C4-2B (cell line): ENCODE data around the gene RNF214.

Source experiments
- CTCF ChIP-seq: fragments of 450-650 bp; conservative IDR thresholded peaks from 2 replicates; pipeline ENCODE4 v1.5.1; 2017; ENCODE audit warnings: mild to moderate bottlenecking
- ZFX ChIP-seq: fragments of 450-650 bp; IDR thresholded peaks from 2 replicates; pipeline ENCODE4 v1.6.1; 2017

GRCh38 chr11:117230286-117230961 lies 2.0 kb upstream of the RNF214 start:
- TF ChIP-seq CTCF: no peak
- TF ChIP-seq ZFX: no peak
